Astrocyte of the spinal cord (primary cell): ENCODE results near the gene EFCAB3.
"Not testable (repeated sequence)": the region's sequence is repeated elsewhere in the genome, so short reads cannot be mapped to it uniquely, and the experiment has no call there.

Experiments used
- DNase-seq: peaks from one replicate; pipeline ENCODE4 v3.0.0; 2011; ENCODE audit warnings: low read depth, low spot score
- H3K4me3 ChIP-seq: 2 replicates; pipeline ENCODE4 v1.5.1; 2011; ENCODE audit warnings: low read depth, mild to moderate bottlenecking, low read length, moderate library complexity
- CTCF ChIP-seq: IDR thresholded peaks from 2 replicates; pipeline ENCODE4 v1.5.1; 2012; ENCODE audit warnings: low read depth, mild to moderate bottlenecking, low read length, inconsistent platforms
- in situ Hi-C: cut with HindIII; loops from 2 replicates; pipeline ENCODE4 v1.10.0; 2017; ENCODE audit warnings: low sequenced_read_pairs

The EFCAB3 gene

GRCh38 chr17:62392908-62393307 lies 12.6 kb downstream of the EFCAB3 start:
- DNase-seq = no peak
- no peak for TF ChIP-seq CTCF
- in situ Hi-C loops = no loop called here
- H3K4me3 ChIP-seq = no peak overlapping the region

GRCh38 chr17:62398891-62399290 lies 18.5 kb downstream of the EFCAB3 start:
- no peak overlapping the region for H3K4me3 ChIP-seq
- in situ Hi-C loops = no loop called here
- TF ChIP-seq CTCF = no peak
- no peak for DNase-seq

- H3K4me3 ChIP-seq = no peak overlapping the region
- in situ Hi-C loops = no loop called here
- no peak for DNase-seq
- TF ChIP-seq CTCF = no peak
Observed at GRCh38 chr17:62405451-62405850, 25.1 kb downstream of the EFCAB3 start.

GRCh38 chr17:62413090-62413489 lies 32.7 kb downstream of the EFCAB3 start:
- DNase-seq, H3K4me3 ChIP-seq, in situ Hi-C loops: not testable (repeated sequence)

GRCh38 chr17:62423647-62424461 lies 43.5 kb downstream of the EFCAB3 start, which contains the start of gene METTL2A:
Gene METTL2A, plus strand, starts transcription at chr17:62423897. Its CDS starts 6 bp downstream, at chr17:62423903.
- DNase-seq = peak; percentile 75
- in situ Hi-C loops = not testable (repeated sequence)
- peak within 1 kb of the TSS; percentile 82 for H3K4me3 ChIP-seq
- TF ChIP-seq CTCF = peak; percentile 35

GRCh38 chr17:62426214-62426613 lies 45.9 kb downstream of the EFCAB3 start:
- in situ Hi-C loops, DNase-seq, H3K4me3 ChIP-seq: not testable (repeated sequence)

- DNase-seq, in situ Hi-C loops, H3K4me3 ChIP-seq: not testable (repeated sequence)
Observed at GRCh38 chr17:62435251-62435650, 54.9 kb downstream of the EFCAB3 start.

GRCh38 chr17:62441181-62441580 lies 60.8 kb downstream of the EFCAB3 start:
- DNase-seq, in situ Hi-C loops, H3K4me3 ChIP-seq: not testable (repeated sequence)

- TF ChIP-seq CTCF = no peak
- DNase-seq = no peak
- in situ Hi-C loops = no loop called here
- H3K4me3 ChIP-seq = no peak overlapping the region
Observed at GRCh38 chr17:62444063-62444462, 63.7 kb downstream of the EFCAB3 start.

- in situ Hi-C loops, H3K4me3 ChIP-seq, DNase-seq: not testable (repeated sequence)
Observed at GRCh38 chr17:62445791-62446190, 65.4 kb downstream of the EFCAB3 start.

GRCh38 chr17:62452195-62452594 lies 71.8 kb downstream of the EFCAB3 start:
- in situ Hi-C loops = not testable (repeated sequence)

GRCh38 chr17:62453041-62453440 lies 72.7 kb downstream of the EFCAB3 start:
- DNase-seq, H3K4me3 ChIP-seq, in situ Hi-C loops: not testable (repeated sequence)

More at GRCh38 chr17:62452195-62452594, 71.8 kb downstream of the EFCAB3 start:
- not testable (repeated sequence) for H3K4me3 ChIP-seq, DNase-seq
